ENCODE data around the gene MAP3K12.

- TF ChIP-seq POLR2A (IDR thresholded peaks at IDR 0.05; ENCODE audit: low read length) = no peak
- no peak for TF ChIP-seq GATA1 (IDR thresholded peaks at IDR 0.05; ENCODE audit: low read depth, low read length)
These were observed 31.0 kb downstream of the MAP3K12 start for GRCh38 chr12:53468282-53468681.
